Umbilical cord (tissue), 2 donors: ENCODE measurements around the gene RNF123. TPM values are rescaled to one million over a fixed set of nuclear protein-coding genes. Genes with fewer than 3 reads are reported as not detected.

ENCODE experiments used
- DNase-seq: peaks from one replicate; pipeline ENCODE4 v3.0.0-alpha.2; 2015; ENCODE audit warnings: low spot score
- total RNA-seq: library from RNA; depleted of rRNA; stranded (reverse); fragments of >200 nt; gene quantifications from one replicate; pipeline ENCODE4 v1.2.3, GENCODE V29; 2014; ENCODE audit warnings: low replicate concordance; ENCODE audit not compliant: insufficient read depth

Gene RNF123
- total RNA-seq = 13.7 TPM

DNA sequence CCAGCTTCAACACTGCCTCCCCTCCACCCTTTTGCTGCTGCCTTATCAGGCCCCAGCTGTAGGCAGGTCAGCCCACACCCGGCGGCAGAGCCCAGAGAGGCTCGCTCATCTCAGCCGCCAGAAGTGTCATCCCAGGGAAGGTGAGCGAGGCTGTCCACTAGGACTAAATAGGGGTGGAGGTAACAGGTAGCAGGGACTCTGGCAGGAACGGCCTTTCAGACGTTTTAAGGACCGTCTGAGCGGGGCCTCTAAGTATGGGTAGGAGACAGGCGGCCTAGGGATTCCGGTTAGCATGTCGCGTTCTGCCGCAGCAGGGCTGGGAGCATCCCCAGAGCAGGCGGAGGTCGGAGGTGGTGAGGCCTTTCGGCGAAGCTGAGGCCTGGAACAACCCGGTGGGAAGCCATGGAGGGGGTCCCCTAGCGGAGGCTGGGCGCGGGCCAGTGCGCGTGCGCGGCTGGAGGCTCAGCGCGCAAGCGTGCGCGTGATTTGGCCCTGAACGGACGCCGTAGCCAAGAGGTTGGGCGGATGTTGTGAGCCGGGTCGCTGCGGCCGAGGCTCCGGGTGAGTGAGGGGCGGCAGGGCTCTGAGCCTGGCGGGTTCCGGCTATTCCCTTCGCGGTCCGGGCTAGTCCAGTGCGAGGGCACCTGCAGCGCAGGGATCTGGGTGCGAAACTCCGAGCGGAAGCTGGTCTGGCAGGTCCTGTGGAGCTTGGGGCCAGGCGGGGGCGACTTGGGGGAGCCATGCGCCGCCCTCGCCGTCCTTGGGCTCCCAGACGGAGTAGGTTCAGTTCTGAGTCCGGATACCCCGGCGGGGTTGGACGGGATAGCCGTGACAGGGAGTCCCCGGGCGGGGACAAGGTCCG lies at the start of gene RNF123, which contains the start of gene MST1:
TSS of gene RNF123 (plus strand) at position 512 of the 862 bp plus-strand sequence. CDS start 1,609 bp downstream, outside the sequence.
TSS of gene MST1 (minus strand) at position 429 of the 862 bp plus-strand sequence. CDS start 783 bp downstream, outside the sequence.
- DNase-seq = peak; percentile 91

DNA sequence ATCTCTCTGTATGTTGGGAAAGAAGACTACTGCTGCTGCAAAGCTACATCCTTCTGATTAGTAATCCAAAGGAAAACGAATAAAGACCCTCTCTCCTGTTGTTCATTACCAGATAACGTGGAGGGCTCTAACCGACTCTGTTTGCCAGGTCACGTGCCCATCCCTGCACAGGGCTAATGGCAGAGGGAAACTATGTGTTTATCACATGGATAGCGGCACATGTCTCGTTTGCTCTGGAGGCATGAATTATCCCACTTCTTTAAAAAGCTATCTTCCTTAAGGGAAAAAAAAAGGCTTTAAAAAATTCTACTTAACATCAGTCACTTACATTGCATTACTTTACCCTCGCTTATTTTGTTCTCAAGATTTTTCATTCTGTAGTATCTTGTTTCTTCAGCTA lies 48.1 kb upstream of the RNF123 start:
- no peak for DNase-seq

DNA sequence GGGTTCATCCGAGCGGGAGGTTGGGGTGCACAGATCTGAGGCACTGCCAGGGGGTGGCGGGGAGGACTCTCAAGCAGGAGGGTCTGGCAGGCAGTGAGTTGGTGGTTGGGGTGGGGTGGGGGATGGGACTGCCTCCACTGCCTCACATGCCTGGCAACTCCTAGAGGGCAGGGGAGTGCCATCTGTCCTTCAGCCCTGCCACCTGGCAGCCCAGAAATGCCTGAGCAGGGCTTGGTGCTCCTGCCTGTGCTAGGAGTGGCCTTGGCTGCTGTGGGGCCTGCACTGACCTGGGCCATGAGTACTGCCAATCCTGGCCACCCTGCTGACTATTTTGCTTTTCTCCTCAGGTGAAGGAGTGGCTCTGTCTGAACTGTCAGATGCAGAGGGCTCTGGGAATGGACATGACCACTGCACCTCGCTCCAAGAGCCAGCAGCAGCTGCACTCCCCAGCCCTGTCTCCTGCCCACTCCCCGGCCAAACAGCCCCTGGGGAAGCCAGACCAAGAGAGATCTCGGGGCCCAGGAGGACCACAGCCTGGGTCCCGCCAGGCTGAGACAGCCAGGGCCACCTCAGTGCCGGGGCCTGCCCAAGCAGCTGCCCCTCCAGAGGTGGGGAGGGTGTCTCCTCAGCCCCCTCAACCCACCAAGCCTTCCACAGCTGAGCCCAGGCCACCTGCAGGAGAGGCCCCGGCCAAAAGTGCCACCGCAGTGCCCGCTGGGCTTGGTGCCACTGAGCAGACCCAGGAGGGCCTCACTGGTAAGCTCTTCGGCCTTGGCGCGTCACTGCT lies 47.2 kb upstream of the RNF123 start:
- no peak for DNase-seq

DNA sequence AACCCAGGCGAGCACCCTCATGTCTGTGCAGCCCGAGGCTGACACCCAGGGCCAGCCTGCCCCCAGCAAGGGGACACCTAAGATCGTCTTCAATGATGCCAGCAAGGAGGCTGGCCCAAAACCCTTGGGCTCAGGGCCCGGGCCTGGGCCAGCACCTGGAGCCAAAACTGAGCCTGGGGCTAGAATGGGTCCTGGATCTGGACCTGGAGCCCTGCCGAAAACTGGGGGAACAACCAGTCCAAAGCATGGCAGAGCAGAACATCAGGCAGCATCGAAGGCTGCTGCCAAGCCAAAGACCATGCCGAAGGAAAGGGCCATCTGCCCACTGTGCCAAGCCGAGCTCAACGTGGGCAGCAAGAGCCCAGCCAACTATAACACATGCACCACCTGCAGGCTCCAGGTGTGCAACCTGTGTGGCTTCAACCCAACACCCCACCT lies 46.6 kb upstream of the RNF123 start:
- no peak for DNase-seq

DNA sequence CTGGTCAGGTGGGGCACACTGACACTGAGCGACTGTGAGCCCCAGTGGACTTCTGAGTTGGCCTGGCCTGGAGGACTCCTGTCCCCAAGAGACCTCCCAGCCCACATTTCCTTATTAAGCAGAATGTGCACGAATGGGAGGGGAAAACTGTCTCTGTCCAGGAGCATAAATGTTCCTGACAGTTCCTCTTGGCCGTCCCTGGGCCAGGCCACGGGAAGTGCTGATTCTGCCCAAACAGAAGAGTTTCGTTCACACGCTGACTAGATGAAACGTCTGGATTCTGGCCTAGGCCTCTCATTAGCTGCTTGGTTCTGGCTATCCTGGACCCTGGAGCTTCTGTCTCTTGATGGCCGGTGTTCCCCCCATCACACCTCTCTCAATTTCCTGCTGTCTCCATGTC lies 44.7 kb upstream of the RNF123 start:
- no peak for DNase-seq

DNA sequence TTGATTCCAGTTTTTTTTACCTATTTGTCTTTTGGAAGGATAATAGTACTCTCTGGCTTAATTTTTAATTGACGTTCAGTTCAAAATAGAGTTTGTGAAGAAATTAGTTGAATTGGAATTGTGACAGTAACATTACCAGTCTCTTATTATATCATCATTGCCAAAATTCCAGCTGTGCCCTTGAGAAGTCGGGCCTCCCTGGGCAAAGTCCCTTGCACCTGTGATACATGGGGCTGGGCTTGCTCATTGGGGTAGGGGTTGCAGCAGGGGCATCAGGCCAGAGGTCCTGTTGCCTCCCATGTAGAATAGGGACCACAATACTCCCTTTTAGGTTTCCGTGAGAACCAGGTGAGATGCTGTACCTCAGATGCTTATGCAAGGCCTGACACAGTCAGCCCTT lies 43.1 kb upstream of the RNF123 start:
- no peak for DNase-seq

GRCh38 chr3:49647741-49648140 lies 41.6 kb upstream of the RNF123 start:
- no peak for DNase-seq

- DNase-seq = no peak
Measured at GRCh38 chr3:49648354-49649019, 40.9 kb upstream of the RNF123 start.

- no peak for DNase-seq
Measured at GRCh38 chr3:49649576-49649975, 39.8 kb upstream of the RNF123 start.

DNA sequence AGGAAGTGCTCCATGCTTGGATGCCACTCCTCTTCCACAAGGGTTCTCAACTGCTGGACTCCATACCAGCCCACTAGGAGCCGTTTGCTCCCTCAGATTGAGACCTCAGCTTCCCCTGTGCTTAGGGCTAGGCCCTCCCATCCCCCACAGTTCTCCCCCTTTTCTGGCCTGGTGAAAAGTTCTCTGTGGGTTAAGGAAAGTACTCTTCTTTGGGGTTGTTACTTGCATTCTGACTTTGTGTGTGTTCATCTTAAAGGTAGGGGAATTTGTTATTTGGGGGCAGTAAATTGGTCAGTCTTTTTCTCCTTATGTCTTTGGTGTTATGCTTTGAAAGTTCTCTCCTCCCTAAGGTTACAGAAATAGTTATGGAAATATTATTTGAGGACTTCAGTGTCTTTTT lies 39.2 kb upstream of the RNF123 start:
- no peak for DNase-seq

DNA sequence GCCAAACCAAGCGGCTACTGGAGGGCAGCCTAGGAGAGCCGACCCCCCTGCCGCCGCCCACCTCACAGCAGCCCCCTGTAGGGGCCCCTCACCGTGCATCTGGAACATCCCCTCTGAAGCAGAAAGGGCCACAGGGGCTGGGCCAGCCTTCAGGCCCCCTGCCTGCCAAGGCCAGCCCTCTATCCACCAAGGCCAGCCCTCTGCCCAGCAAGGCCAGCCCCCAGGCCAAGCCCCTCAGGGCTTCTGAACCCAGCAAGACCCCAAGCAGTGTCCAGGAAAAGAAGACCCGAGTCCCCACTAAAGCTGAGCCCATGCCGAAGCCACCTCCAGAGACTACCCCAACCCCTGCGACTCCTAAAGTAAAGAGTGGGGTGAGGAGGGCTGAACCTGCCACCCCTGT lies 38.7 kb upstream of the RNF123 start:
- DNase-seq = no peak

- no peak for DNase-seq
Measured at GRCh38 chr3:49652218-49652902, 37.0 kb upstream of the RNF123 start.

- DNase-seq = no peak
Measured at GRCh38 chr3:49652903-49653415, 36.4 kb upstream of the RNF123 start.

DNA sequence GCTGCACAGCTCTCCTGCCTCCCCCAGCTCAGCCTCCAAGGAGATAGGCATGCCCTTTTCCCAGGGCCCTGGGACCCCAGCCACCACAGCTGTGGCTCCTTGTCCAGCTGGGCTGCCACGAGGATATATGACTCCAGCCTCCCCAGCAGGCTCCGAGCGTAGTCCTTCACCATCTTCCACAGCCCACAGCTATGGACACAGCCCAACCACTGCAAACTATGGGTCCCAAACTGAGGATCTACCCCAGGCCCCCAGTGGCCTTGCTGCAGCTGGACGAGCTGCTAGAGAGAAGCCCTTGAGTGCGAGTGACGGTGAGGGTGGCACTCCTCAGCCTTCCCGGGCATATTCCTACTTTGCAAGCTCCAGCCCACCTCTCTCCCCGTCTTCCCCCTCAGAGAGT lies 35.7 kb upstream of the RNF123 start:
- no peak for DNase-seq

GRCh38 chr3:49654176-49654825 lies 35.1 kb upstream of the RNF123 start:
- no peak for DNase-seq

- no peak for DNase-seq
Measured at GRCh38 chr3:49654955-49655556, 34.3 kb upstream of the RNF123 start.

GRCh38 chr3:49655731-49656285 lies 33.5 kb upstream of the RNF123 start:
- DNase-seq = no peak

- DNase-seq = no peak
Measured at GRCh38 chr3:49656541-49657112, 32.7 kb upstream of the RNF123 start.

DNA sequence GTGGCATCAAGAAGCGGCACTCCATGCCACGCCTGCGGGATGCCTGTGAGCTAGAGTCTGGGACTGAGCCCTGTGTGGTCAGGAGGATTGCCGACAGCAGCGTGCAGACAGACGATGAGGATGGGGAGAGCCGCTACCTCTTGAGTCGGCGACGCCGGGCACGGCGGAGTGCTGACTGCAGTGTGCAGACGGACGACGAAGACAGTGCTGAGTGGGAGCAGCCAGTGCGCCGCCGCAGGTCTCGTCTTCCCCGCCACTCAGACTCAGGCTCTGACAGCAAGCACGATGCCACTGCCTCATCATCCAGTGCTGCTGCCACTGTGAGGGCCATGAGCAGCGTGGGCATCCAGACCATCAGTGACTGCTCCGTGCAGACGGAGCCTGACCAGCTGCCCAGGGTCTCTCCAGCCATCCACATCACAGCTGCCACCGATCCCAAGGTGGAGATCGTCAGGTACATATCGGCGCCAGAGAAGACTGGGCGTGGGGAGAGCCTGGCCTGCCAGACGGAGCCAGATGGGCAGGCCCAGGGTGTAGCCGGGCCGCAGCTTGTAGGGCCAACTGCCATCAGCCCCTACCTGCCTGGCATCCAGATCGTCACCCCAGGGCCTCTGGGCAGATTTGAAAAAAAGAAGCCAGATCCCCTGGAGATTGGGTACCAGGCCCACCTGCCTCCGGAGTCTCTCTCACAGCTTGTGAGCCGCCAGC lies 32.0 kb upstream of the RNF123 start:
- DNase-seq = no peak
